Stimulated activated CD8-positive, alpha-beta memory T cell treated with anti-CD3 and anti-CD28 coated beads, Interleukin-4, amount 100 ng/mL, for 4 hours (primary cell): ENCODE measurements around the gene CLRN1.
"Not testable (repeated sequence)": the region's sequence is repeated elsewhere in the genome, so short reads cannot be mapped to it uniquely, and the experiment has no call there.

Source experiments
- DNase-seq, 2 donors: peaks; one replicate each; pipeline ENCODE4 v3.0.0-alpha.2; 2020; ENCODE audit warnings: low read depth in 2 of 2, low spot score in 1 of 2

The CLRN1 gene

DNA sequence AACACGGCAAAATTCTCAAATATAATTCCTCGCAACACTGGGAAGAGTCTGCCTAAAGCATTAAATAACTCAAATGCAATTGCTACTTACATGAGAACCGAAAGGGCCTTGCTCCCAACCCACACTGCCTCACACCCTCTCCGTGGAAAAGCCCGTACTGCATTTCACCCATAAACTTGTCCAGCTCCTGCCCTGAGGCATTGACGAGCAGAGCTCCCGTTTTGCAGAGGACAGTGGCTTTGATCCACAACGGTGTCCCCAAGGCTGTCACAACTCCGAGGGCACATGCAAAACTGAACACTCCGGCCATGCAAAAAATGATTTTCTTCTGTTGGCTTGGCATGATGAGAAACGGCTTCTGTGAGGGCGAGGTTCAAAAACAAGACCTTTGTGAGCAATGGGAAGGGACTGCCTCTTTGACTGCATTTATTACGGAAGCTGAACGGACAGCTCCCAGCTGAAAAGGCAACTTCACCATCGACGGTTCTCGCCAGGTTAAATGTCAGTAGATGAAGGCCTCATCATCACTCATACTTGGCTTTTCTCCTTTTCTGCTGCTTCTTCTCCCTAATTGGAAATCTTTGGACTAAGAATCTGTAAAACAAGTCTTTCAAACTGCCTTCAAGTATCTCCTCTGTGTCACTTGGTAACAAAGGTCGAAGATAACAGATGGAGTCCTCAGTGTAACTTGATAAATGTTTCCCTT lies at the start of gene CLRN1:
CLRN1 (minus strand) TSS at position 362 of the 706 bp plus-strand sequence; CDS start at position 343, 19 bp downstream.
- DNase-seq = no peak

DNA sequence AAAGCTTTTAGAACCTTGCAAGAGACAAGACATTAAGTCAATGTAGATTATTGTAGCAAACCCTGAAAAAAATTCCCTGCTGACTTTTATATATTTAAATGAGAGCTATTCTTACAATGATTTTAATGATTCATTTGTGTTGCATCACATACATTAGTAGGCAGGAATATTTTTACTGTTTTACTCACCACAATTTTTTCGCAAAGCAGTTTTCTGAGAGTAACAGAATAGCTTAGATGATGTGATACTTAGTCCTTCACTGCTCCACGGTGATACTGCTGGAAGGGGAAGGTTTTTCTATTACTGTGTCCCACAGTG lies 43.9 kb upstream of the CLRN1 start:
- DNase-seq = no peak

DNA sequence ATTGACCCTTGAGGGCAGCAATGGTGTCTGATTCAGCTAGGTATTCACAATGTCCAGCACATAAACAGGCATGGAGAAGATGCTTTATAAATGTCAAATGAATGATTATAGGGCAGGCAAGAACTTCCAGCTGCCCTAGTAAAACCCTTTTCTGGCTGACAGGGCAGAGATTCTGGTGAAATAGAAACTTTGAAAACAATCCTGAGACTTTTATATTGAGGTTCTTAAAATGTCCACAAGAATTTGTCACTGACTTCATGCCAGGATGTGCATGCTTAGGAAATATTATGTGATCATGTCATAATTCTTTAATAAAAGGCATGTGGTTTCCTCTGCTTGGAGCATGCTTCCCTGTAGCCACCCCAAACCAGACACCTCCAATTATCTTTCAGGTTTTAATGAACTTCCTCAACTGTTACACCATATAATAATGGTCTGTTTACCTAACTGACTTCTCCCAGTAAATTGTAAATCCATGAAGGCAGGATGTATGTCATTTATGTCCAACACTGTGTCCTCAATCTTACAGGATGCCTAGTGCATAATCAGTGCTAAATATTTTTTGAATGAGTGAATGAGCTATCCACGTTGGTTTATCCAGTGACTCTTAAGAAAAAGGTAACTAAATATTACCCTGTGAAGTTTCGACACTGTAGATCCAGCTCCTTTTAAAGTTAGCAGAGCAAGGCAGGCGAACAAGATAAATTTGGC lies 43.4 kb upstream of the CLRN1 start:
- no peak for DNase-seq

DNA sequence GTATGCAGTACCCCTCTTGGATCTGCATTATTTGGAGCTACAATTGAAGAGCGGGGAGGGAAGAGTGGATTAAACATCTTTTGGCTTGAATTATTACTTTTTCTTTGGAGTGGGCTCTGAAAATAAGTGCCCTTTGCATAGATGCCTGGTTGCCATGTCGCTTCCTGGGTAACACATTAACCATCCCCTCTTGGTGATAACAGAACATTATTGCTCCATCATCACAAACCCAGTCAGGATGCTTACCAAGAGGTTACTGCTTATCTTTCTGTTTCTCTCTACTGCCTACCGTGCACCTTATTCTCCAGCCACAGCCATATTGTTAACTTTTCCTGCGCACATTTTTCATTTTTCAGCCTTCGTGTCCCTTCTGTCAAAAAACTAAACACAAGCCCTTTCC lies 42.7 kb upstream of the CLRN1 start:
- DNase-seq = no peak

DNA sequence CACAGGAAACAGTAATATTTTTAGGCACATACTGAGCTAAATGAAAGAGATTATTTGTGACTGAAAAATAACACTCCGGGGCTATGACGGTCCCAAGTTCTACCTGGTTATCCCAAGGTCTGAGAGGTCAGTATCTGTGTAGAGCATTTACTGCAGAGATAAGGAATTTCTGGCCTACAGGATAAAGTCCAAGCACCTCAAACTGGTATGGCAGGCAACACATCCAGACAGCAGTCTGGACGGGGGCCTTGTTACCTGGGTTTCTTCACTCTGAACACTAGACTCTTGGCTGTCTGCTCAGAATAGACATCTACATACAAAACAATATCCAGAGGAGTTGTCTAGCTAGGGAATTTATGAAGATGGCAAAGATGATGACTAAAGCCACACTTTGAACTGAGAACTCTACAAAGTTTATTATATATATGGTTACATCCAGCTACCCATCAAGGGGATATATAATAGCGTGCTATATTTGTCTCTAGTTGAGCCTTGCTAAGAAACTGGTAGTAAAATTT lies 42.0 kb upstream of the CLRN1 start:
- DNase-seq = no peak

DNA sequence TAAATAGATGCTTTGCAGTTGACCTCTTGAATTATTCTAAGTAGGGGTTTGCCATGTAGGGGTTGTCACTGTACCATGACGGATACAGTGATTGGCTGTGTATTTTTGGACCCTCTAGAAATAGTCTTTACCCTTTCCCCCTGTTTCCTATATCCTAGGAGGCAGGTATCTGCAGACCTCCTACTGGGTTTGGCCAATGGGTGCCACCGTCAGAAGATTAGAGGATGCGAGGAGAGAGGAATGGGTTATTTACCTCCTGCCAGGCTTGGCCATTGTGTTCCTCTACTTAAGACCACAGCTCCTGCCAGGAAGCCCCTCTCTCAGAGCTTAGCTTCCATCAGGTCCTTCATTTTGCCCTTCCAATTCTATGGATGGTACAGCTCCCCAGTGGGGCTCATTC lies 40.2 kb upstream of the CLRN1 start:
- DNase-seq = no peak

GRCh38 chr3:151011427-151011826 lies 38.9 kb upstream of the CLRN1 start:
- no peak for DNase-seq

DNA sequence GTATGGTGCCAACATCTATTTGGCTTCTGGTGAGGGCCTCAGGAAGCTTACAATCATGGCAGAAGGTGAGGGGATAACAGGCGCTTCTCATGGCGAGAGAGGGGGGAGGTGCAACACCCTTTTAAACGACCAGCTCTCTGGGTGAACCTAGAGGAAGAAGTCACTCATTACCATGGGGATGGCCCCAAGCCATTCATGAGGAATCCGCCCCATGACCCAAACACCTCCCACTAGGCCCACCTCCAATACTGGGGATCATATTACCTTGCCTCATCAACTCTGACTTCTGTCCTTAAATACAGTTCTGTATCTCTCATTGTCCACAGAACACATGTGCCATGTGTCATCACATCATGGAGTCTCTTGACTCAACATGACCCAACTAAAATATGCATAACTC lies 37.5 kb upstream of the CLRN1 start:
- DNase-seq = no peak

GRCh38 chr3:151009430-151009829 lies 36.9 kb upstream of the CLRN1 start:
- DNase-seq = no peak

GRCh38 chr3:151008699-151009098 lies 36.2 kb upstream of the CLRN1 start:
- DNase-seq = no peak

GRCh38 chr3:151003768-151004134 lies 31.2 kb upstream of the CLRN1 start:
- no peak for DNase-seq

- DNase-seq = no peak
Observed at GRCh38 chr3:151003029-151003767, 30.7 kb upstream of the CLRN1 start.

DNA sequence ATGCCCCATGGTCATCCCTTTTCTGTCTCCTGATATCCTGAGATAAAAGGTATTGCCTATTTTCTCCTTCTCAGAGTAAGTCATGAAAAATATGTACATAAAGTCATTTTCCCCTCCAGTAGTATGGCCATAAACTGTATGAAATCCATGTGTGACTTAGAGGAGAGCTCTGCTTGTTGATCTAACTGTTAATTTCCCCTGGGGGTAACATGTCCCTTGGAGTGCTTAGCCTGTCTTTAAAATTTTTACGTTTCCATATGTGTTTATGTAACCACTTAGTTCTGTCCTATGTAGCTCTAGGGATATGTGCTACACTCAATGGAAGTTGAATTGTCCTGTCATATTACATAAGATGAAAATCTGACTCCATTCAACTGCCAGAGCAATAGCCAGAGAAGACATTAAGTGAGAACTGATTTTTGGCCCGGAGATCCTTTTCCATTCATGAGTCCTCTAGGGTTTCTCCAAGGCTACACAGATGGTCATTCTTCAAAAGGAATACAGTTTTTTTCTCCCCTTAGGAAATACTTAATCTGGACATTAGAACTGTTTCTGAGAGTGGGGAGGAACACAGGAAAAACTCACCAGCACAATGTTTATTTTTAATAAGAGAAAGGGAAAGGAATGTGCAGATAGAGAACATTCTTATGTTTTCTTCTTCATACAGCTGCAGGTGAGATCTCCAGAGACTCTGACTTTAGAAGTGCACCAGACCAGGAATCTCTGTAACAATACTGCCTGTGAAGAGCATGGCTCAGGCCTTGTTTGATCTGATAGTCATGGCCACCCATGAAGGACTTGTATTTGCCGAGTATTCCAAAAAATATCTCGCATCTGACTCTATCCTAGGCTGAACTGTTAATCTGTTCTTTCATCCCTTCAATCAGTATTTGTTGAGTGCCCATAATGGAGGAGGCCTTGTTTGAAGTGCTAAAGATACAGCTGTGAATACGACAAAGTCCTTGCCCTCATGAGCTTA lies 29.8 kb upstream of the CLRN1 start:
- DNase-seq = no peak

DNA sequence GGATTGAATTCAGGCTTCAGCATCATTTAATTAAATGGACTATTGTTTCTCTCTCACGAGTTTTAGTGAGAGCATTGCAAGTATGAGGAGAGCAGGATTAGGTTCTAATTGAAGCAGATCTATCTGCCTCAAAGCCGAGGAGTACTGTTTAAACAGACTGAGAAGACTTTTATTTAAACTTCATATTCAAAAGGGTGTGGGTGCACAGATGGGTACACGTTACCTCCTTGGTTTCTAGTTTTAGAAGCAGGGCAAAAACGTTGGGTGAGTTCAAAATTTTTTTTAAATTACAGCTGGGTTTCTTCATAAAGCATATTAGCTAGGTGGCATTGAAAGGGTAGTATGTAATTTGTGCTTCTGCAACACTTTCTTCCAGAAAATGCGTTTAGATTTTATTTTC lies 26.5 kb upstream of the CLRN1 start:
- DNase-seq = no peak

- DNase-seq = no peak
Observed at GRCh38 chr3:150996731-150997130, 24.2 kb upstream of the CLRN1 start.

DNA sequence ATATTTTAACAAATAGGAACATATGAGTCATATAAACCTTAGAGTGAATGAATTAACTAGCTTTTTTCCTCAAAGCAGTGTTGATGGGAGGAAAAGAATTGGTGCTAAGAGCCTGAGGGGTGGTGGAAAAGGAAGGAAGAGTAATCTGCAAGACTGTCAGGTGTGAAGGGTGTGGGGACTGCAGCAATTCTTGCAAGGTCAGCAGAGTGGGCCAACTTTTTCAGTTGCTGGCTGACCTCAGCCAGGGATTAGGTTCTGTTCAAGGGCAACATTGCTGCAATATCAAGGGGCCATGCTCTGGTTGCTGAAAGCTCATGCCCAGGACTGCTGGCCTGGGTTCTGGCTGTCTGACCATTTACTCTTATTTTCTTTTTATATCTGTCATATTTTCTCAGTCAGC lies 23.0 kb upstream of the CLRN1 start:
- no peak for DNase-seq

- DNase-seq = no peak
Observed at GRCh38 chr3:150989208-150989607, 16.7 kb upstream of the CLRN1 start.

- not testable (repeated sequence) for DNase-seq
Observed at GRCh38 chr3:150988395-150988794, 15.9 kb upstream of the CLRN1 start.

- no peak for DNase-seq
Observed at GRCh38 chr3:150985711-150986110, 13.2 kb upstream of the CLRN1 start.

DNA sequence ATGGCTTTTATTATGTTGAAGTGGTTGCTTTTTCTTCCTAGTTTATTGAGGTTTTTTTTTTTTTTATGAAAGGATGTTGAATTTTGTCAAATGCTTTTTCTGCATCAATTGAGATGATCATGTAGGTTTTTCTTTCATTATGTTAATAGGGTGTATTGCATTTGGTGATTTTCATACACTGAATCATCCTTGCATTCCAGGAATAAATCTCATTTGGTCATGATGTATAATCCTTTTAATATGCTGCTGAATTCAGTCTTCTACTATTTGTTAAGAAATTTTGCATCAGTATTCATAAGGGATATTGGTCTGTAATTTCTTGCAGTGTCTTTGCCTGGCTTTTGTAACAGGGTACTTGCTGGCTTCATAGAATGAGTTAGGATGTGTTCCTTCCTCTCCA lies 11.5 kb upstream of the CLRN1 start:
- no peak for DNase-seq

- no peak for DNase-seq
Observed at GRCh38 chr3:150978566-150979148, 6.1 kb upstream of the CLRN1 start.
